ENCODE measurements around the gene CORO1C.
"Not testable (repeated sequence)": the region's sequence is repeated elsewhere in the genome, so short reads cannot be mapped to it uniquely, and the experiment has no call there.

CORO1C gene

DNA sequence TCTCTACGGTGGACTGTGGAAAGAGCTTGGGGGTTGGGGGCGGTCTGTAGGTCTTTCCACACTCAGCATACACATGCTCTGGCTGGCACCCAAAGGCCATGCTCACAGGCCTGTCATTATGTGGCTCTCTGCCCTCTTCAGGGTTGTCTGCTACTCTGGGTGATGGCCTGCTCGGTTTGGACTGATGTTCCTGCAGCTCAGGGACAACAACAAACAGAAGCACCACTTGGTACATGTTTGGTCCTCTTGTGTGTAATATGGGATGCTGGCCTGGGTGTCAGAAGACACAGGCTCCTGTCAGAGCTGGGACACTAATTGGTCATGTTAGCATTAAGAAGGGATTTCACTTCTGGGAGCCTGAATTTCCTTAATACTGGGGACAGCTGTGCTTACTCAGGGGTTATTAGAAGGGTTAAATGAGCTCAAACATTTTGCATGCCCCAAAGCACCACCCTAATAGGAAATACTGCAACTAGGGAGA, 64.9 kb downstream of the CORO1C start:
- TF ChIP-seq, protein P1, sequence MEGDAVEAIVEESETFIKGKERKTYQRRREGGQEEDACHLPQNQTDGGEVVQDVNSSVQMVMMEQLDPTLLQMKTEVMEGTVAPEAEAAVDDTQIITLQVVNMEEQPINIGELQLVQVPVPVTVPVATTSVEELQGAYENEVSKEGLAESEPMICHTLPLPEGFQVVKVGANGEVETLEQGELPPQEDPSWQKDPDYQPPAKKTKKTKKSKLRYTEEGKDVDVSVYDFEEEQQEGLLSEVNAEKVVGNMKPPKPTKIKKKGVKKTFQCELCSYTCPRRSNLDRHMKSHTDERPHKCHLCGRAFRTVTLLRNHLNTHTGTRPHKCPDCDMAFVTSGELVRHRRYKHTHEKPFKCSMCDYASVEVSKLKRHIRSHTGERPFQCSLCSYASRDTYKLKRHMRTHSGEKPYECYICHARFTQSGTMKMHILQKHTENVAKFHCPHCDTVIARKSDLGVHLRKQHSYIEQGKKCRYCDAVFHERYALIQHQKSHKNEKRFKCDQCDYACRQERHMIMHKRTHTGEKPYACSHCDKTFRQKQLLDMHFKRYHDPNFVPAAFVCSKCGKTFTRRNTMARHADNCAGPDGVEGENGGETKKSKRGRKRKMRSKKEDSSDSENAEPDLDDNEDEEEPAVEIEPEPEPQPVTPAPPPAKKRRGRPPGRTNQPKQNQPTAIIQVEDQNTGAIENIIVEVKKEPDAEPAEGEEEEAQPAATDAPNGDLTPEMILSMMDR (IDR thresholded peaks at IDR 0.05) = no peak
- Mint-ChIP-seq H3K9me3 (no peaks in the 10 kb centered on the region), H3K36me3 (ENCODE audit: low read depth) (peaks cover 14% of the 10 kb centered on the region), H3K4me3 (no peak overlapping the region), H3K27ac (peak overlapping the region; percentile 81), H3K27me3 (ENCODE audit: low read depth, poor library complexity) (no peaks in the 10 kb centered on the region), H3K4me1 (peaks cover 43% of the 10 kb centered on the region)
- DNase-seq = no peak

DNA sequence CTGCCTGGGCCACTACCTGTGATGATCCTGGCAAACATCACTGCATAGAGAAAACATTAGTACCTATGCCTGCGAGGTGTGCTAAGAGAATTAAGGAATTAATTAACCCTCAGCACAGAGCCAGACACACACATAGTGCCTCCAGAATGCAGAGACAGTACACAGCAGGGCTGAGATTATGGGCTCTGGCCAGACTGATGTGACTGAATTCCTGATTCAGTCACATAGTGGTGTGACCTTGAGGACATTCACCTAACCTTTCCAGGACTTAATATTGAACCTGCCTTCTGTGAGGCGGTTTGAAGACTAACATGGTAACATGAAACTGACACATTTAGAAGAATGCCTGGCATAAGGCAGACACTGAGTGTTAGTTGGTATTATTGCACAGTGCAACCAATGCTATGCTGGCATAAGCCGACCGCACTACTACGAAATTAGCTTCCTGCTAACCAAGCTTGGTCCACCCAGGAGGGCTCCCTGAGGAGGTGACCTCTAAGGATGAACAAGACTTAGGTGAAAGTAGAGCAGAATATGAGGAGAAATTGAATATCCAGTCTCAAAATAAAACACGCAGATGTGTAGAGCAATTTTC, 65.6 kb downstream of the CORO1C start:
- TF ChIP-seq, protein P1 (IDR thresholded peaks at IDR 0.05) = no peak

DNA sequence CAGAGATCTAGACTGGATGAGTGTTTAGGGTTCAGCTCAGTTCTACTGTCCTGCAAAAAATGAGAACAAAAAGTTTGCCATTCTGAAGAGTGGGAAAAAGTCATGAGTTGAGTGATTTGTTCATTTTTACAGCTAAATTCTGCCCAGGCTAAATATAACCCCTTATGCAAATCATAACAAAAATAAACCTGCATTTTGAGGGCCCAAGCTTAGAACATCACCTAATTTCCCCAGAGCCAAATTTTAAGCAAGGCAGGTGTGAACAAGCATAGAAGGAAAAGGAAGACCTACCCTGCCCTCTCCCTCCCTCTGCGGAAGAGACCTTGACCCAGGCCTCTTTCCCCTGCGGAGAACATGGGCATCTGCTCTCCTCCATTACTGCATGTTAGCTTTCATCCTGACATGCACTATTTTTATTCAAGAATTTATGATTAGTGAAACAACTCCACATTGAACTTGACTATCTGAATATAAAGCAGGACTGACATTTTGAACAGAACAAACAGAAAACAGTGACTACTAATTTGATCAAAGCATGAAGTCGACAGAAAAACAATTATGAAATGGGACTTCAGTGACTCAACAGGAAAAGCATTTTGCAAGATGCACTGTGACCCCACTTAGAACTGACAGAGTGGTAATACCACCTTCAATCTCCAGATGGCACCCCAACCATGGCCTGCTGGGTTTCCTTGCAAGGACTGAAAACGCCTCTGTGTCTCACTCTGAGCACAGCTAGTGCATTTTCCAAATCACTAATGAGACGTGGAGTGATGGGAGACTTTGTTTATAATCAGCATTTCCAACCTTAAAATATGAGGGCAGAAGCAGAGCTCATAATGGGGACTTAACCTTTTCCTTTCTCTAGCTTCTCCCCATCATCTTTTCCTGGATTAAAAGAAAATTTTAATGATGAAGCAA, 66.7 kb downstream of the CORO1C start:
- Mint-ChIP-seq H3K4me1 (peaks cover 25% of the 10 kb centered on the region), H3K27me3 (ENCODE audit: low read depth, poor library complexity) (no peaks in the 10 kb centered on the region), H3K4me3 (no peak overlapping the region), H3K27ac (peak overlapping the region; percentile 62), H3K9me3 (no peaks in the 10 kb centered on the region), H3K36me3 (ENCODE audit: low read depth) (peaks cover 5% of the 10 kb centered on the region)
- DNase-seq = peak; percentile 77
- TF ChIP-seq, protein P1 (IDR thresholded peaks at IDR 0.05) = peak; percentile 90

More for the DNA sequence above, 65.6 kb downstream of the CORO1C start:
- no peaks in the 10 kb centered on the region for H3K27me3 Mint-ChIP-seq (ENCODE audit: low read depth, poor library complexity)
- no peak for DNase-seq
- peaks cover 36% of the 10 kb centered on the region for H3K4me1 Mint-ChIP-seq
- no peaks in the 10 kb centered on the region for H3K9me3 Mint-ChIP-seq
- no peak overlapping the region for H3K4me3 Mint-ChIP-seq
- peaks cover 7% of the 10 kb centered on the region for H3K36me3 Mint-ChIP-seq (ENCODE audit: low read depth)
- H3K27ac Mint-ChIP-seq = peak overlapping the region; percentile 81

DNA sequence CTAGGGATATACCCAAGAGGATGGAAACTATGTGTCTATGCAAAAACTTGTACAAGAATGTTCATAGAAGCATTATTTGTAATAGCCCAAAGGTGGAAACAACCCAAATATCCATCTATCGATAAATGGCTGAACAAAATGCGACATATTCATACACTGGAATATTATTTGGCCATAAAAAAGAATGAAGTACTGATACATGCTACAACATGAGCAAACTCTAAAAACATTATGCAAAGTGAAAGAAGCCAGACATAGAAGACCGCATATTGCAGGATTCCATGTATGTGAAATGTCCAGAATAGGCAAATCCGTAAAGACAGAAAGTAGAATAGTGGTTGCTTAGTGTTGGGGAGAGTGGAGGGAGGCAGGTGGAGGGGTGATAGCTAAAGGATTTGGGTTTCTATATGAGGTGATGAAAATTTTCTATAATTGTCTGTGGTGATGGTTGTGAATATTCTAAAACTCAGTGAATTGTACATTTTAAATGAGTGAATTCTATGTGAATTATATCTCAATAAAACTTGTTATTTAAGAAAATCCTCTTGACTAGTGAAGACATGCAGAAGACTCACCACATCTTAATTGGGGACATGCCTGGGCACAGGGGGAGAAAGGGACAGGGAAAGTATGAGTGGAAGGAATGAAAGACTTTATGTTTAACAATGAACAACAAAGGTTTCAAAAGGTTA, 67.8 kb downstream of the CORO1C start:
- Mint-ChIP-seq H3K4me1 (peaks cover 22% of the 10 kb centered on the region), H3K27ac (no peak overlapping the region), H3K27me3 (ENCODE audit: low read depth, poor library complexity) (no peaks in the 10 kb centered on the region), H3K4me3 (no peak overlapping the region), H3K36me3 (ENCODE audit: low read depth) (peaks cover 10% of the 10 kb centered on the region), H3K9me3 (no peaks in the 10 kb centered on the region)
- TF ChIP-seq, protein P1 (IDR thresholded peaks at IDR 0.05) = no peak
- DNase-seq = no peak

DNA sequence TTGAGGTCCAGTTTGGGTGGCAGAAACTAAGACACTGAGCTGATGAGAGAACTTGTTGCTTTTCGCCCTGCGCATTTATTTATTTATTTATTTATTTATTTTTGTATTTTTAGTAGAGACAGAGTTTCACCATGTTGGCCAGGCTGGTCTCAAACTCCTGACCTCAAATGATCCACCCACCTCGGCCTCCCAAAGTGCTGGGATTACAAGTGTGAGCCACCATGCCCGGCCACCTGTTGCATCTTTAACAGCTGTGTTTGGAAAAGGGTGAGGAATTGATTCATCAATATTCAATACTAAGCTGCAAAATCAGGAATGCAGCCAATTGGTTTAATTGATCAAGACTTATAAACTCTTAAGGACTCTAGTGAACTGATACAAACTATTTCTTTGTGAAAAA, 73.2 kb downstream of the CORO1C start:
- not testable (repeated sequence) for H3K4me3 Mint-ChIP-seq; DNase-seq; H3K27ac Mint-ChIP-seq; H3K9me3 Mint-ChIP-seq; H3K27me3 Mint-ChIP-seq (ENCODE audit: low read depth, poor library complexity); H3K4me1 Mint-ChIP-seq
- peaks cover 42% of the 10 kb centered on the region for H3K36me3 Mint-ChIP-seq (ENCODE audit: low read depth)

DNA sequence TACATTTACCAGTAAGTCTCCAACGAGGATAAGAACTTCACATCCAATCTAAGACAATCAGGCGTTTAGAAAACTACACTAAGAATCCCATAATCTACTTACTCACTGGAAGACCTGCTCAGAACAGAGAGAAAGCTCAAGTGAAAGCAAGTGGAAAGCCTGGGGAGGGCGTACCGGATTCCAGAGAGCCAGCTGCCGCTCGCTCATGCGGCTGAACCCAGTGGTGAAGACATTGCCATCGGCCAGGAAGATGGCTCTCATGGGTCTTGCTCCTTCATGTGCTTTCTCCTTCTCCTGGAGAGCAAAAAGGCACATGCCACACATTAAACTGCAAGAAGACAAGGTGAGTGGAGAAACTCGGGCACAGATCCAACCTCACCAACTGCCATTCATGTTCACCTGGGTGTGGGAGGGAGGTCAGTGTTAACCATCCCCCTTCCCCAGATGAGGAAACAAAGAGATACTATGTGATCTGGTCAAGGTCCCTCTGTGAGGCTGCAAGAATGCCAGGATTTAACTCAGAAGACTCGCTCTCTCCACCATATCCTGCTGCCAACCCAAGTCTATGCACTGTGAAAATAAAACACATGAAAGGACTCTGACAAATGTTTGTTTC, 74.1 kb downstream of the CORO1C start:
- TF ChIP-seq, protein P1 (IDR thresholded peaks at IDR 0.05) = no peak
- H3K36me3 Mint-ChIP-seq (ENCODE audit: low read depth) = peaks cover 51% of the 10 kb centered on the region
- H3K4me3 Mint-ChIP-seq = no peak overlapping the region
- H3K27me3 Mint-ChIP-seq (ENCODE audit: low read depth, poor library complexity) = no peaks in the 10 kb centered on the region
- no peak overlapping the region for H3K27ac Mint-ChIP-seq
- peaks cover 3% of the 10 kb centered on the region for H3K9me3 Mint-ChIP-seq
- DNase-seq = no peak
- no peaks in the 10 kb centered on the region for H3K4me1 Mint-ChIP-seq

DNA sequence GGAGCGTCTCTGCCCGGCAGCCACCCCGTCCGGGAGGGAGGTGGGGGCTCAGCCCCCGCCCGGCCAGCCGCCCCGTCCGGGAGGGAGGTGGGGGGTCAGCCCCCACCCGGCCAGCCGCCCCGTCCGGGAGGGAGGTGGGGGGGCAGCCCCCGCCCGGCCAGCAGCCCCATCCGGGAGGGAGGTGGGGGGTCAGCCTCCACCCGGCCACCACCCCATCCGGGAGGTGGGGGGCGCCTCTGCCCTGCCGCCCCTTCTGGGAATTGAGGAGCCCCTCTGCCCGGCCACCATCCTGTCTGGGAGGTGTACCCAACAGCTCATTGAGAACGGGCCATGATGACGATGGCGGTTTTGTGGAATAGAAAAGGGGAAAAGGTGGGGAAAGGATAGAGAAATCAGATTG, 75.1 kb downstream of the CORO1C start:
- H3K27ac Mint-ChIP-seq; H3K9me3 Mint-ChIP-seq; H3K4me1 Mint-ChIP-seq; H3K27me3 Mint-ChIP-seq (ENCODE audit: low read depth, poor library complexity); DNase-seq; H3K4me3 Mint-ChIP-seq: not testable (repeated sequence)
- H3K36me3 Mint-ChIP-seq (ENCODE audit: low read depth) = peaks cover 59% of the 10 kb centered on the region

DNA sequence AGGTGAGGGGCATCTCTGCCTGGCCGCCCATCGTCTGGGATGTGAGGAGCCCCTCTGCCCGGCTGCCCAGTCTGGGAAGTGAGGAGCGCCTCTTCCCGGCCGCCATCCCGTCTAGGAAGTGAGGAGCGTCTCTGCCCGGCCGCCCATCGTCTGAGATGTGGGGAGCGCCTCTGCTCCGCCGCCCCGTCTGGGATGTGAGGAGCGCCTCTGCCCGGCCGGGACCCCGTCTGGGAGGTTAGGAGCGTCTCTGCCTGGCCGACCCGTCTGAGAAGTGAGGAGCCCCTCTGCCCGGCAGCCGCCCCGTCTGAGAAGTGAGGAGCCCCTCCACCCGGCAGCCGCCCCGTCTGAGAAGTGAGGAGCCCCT, 75.5 kb downstream of the CORO1C start:
- H3K36me3 Mint-ChIP-seq (ENCODE audit: low read depth) = peaks cover 64% of the 10 kb centered on the region
- not testable (repeated sequence) for H3K4me3 Mint-ChIP-seq; H3K4me1 Mint-ChIP-seq; H3K27ac Mint-ChIP-seq; H3K27me3 Mint-ChIP-seq (ENCODE audit: low read depth, poor library complexity); DNase-seq; H3K9me3 Mint-ChIP-seq

All from nephron progenitor cell (in vitro differentiated cells).